Amygdala (tissue), 56 donors: Measurements from ENCODE around the gene SLC22A23.

Source experiments
- DNase-seq, 56 donors: peaks; one replicate each; lab custom pipeline; 2025; lab: John Stamatoyannopoulos, UW

The SLC22A23 gene

DNA sequence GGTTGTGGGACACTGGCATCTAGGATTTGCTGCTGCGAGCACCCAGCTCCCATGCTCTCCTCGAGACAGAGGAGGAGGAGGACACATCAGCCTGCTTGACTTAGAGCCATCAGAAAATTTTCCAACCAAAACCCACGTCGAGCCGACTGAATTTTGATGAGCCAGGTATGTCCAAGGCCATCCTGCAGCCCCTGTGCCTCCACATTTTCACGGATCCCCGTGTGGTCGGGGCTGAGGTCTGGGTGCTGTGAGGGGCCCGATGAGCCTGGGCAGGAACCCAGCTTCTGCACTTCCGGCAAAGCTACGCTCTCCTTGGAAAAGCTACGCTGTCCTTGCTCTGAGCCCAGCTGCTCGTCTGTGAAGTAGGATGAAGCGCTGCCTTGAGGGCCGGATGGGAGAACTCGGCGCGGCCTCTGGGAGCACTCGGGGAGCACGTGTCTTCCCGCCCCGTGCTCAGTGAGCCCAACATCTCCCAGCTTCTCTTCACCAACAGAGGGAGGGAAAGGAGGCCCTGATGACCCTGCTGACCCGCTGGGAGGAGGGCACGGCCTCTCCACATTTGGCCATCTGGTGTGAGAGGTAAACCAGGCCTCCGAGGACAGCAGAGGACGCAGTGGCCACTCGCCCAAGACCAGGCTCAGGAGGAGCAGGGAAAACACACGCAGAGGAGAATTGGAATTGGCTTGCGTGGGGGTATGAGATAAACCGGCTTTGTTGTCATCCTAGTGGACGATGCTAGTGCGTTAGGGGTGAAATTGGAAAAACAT lies 164.2 kb downstream of the SLC22A23 start:
- DNase-seq: no peak

DNA sequence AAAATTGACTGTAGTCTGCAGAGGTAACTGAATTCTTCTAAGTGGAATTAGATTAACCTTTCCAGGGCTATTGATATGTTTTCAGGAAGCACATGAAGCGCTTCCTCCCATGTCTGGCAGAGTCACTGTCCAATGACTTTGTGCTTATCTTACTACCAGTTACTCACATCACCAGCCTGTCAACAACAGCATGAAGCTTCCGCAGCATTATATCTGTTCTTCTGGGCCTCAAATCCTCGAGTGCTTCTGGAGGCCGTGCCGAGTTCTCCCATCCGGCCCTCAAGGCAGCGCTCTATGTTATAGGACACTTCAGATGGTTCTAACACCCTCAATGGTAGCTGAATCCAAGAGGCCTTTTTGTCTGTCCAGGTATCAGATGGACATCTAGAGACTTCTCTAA lies 164.9 kb downstream of the SLC22A23 start:
- no peak for DNase-seq

DNA sequence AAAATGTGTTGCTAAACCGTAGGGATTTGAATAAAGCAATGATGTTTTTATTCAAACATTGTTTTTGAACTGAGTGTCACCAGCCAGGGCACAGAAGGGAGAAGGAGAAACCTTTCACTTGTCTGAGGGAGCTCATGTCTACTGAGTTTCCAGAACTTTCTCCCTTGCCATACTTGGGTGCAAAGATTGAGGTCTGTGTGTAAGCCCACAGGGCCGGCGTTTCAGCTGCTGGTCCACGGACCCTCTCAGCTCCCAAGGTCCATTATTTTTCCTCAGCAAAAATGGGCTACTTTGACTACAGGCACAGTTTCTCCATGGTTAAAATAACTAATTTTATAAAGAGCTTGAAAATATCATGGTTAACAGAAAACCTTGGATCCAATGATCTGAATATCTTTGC lies 165.5 kb downstream of the SLC22A23 start:
- DNase-seq: no peak

DNA sequence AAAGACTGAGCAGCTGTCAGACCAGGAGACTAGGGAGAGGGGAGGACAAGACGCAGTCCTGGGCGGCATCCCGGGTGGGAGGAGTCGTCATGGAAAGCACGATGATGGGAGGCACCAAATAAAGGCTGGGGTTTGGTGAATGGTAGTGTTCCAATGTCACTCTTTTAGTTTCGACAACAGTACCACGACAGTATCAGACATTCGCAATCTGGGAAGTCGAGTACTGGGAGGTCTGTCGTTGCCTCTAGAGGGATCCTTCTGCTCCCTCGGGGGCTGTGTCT lies 166.0 kb downstream of the SLC22A23 start:
- no peak for DNase-seq

DNA sequence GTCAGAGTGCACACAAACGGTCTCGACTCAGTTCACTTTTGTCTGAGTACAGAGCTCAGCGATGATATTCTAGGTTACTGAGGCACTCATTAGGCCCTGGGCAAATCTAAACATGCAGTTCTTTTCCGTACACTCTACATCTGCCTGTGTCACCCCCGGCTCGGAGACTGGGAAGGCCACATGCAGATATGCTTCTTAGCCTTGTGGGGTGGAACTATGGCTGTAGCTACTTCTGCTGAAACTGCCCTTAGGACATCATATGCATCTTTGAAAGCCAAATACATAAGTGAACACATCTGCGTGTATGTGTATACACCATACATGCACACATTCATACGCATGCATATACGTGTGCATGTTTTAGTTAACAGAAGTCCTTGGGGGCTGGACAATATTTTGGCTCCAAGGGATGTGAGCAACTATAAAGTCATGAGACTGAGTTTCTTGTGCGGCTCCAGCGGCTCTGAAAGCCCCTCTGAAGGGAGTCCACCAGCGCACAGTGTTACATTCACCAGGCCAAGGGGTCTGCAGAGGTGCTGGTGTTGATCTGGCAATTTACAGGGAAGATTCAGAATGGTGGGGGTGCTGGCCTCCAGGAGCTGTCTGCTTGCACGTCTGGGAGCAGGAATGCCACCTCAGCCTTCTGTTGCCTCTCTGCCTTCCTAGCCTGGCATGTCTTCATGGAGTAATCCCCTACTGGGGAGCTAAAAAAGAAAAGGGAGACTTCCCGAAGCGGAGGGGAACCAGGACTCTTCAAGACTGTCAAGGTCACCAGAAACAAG lies 166.5 kb downstream of the SLC22A23 start:
- no peak for DNase-seq

DNA sequence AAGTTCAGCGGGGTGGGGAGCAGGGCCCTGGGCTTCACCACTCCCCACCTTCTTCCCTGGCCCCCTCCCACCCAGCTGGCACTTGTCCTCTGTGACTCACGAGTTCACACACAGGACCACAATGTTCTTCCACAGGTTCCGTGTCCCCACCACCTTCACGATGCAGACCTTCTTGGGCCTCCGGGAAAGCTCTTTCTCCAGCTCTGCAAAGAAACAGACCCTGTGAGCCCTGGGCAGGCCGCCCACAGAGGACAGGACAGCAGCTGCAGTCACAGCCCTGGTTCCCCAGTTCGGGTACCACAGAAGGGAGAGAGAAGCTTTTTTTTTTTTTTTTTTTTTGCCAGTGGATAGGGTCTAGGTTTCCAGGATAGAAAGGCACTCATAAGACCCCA lies 167.2 kb downstream of the SLC22A23 start:
- no peak for DNase-seq

DNA sequence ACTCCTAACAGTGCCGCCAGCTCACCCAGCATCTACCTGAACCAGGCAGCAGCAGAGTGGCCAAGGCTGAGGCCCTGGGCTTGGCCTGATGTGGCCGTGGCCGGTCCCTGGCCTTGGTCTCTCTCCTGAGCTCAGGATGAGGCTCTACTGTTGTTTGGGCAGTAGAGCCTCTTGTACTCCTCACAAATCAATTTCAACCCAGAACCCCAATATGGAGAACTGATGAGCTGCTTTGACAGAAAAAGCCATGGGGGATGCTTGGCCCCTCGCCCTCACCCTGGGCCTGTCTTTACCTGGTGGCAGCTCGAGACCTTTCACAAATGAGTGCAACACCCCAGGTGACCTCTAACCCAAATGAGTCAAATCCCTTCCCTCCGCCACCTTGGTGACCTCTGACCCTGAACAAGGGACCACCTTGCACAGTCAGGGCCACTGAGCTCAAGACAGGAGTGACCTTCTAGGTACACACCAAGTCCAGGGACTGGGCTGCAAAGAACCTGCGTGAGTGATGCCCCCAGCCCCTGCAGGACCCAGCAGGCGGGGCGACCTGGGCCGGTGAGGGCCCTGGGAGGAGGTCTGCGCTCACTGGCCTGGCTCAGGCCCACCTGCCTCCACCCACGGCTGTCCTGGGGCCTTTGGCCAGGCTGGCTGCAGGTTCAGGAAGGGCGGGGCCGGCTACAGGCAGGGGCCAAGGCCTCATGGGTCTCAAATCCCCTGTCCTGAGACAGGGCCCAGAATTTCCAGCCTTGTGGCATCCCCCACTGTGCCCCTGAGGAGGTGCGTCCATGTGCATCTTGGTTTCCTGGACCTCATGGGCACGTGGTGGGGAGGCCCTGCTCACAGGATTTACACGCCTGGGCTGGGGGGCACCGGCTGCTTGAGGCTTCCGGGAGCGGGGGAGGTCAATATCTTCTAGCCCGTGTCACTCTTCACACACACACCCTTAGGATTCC lies 167.9 kb downstream of the SLC22A23 start:
- DNase-seq: no peak

DNA sequence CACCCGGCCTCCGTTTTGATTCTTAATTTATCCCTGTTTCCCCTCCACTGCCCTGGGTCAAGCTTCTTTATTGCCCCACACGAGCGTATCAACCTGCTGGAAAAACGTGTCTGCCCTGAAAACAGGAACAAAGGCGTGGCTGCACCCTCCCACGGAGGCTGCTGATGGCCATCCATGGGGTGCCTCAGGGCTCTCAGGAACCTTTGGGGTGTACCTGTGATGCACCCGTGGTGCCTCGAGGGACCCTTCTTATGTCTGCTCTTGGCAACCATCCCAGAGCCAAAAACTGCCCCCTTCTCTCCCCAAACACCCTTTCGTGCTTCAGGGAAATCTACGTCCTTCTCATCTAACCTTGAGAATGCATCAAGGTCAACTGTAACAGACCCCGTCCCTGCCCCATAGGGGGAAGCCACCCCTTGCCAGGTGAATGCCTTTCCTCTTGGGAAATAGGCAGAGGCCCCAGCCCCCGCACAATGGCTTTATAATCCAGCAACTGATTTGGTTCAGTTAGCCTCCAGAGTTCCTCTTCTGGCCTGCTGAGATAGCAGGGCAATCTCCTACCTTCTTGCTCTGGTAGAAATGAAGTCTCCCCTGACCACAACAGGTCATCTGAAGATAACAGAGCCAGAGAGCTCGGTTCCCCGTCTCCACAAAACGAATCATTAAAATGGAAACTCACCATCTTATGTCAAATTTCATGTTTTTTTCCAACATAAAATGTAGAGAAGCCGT lies 168.7 kb downstream of the SLC22A23 start:
- no peak for DNase-seq

DNA sequence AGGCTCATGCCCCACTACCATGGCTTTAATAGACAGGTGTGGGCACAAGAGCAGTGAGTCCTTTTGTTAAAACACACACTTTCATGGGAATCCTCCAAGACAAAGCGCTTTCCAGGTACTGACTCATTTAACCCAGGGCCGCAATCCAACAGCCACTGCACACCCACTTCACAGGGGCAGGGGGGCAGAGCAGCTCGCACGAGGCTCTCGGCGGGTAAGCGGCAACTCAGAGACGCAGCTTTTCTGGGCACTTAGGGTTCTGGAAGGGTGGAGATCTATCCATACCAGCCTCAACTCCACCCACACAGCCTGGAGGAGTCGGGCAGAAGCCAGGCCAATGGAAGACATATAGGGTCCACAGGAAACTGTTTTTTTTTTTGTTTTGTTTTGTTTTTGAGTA lies 169.5 kb downstream of the SLC22A23 start:
- no peak for DNase-seq

DNA sequence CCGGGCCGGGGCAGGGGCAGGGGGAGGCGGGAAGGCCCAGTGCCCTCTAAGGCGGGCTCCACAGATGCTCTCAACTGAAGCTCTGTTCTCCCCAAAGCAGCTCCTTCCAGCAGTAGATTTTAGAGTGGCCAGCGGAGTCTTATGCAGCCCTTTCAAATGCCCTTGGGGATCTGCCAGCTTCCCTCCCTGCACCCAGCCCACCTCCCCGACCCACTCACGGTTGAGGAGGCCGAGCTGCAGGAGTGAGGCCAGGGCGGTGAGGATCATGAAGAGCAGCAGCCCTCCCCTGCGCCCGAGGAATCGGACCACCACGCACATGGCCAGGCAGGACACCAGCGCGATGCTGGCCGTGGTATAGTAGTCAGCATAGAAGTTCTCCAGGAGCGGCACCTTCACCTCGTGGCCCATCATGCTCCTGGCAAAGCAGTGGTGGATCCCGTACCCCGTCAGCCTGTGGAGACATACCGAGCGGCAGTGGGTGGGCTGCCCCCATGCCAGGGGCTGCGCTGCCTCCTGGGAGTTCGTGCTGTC lies 170.1 kb downstream of the SLC22A23 start:
- DNase-seq: no peak

DNA sequence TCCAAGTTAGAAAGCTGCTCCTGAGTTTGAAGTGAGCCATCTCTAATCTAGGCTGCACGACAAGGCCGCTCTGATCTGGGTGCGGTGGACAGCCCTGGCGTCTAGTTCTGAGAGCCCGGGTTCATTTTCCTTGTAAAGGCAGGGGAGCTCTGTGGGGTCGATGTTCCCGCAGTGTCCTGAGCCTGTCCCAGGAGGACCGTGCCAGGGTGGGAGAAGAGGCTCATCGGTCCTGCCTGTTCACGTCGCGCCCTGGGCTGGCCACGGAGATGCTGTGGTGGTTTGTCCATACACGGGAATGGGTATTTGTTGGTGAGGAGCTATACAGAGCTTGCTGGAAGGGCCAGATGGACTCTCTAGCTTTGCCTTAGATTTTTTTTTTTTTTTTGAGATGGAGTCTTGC lies 171.1 kb downstream of the SLC22A23 start:
- no peak for DNase-seq

DNA sequence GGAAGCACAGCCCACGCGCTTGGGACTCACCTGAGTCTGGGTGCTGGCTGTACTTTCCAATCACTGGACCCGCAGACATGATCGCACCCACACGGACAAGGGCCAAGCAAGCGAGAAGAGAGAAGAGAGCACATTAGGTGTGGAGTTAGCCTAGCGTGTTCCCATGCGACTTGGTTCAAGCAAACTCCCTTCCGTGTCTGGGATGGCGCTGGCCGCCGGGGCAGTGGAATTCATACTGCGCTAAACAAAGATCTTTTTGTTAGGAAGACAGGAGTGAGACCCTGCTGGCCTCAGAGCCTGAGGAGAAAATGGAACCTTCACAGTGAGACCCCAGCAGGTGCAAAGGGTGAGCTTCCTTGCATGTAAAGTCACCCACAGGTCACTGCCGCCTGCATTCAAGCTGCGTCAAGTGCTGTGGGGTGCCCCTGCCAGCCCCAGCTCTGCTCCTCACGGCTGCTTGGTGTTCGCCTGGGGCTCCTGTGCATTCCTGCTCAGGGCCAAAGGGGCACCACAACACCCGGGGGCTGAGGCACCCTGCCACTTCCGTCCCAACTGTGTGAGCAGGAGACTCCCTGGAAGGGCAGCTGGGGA lies 171.7 kb downstream of the SLC22A23 start:
- DNase-seq: peak in 10 of 56 donors; percentile 21 to 45 (median 38)

DNA sequence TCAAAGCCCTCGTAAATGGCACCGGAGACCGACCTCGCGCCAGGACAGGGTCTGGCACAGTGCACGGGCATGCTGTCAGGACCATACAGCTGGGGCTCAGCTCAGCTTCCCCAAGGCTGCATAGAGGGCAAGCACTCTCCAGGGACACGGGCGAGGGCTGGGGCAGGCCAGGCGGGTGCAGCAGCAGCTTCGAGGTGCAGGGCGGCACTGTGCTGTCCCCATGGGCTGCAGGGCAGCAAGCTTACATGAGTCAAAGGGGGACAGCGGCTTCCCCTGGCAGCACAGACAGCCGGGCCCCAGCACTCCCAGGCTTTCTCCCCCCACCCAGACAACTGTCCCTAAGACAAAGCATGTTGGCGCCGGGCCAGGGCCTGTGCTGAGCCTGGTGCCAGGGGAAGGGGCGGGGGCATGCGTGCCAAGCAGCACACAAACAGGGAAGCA lies 172.4 kb downstream of the SLC22A23 start:
- DNase-seq: peak in 41 of 56 donors; percentile 9 to 81 (median 35)

DNA sequence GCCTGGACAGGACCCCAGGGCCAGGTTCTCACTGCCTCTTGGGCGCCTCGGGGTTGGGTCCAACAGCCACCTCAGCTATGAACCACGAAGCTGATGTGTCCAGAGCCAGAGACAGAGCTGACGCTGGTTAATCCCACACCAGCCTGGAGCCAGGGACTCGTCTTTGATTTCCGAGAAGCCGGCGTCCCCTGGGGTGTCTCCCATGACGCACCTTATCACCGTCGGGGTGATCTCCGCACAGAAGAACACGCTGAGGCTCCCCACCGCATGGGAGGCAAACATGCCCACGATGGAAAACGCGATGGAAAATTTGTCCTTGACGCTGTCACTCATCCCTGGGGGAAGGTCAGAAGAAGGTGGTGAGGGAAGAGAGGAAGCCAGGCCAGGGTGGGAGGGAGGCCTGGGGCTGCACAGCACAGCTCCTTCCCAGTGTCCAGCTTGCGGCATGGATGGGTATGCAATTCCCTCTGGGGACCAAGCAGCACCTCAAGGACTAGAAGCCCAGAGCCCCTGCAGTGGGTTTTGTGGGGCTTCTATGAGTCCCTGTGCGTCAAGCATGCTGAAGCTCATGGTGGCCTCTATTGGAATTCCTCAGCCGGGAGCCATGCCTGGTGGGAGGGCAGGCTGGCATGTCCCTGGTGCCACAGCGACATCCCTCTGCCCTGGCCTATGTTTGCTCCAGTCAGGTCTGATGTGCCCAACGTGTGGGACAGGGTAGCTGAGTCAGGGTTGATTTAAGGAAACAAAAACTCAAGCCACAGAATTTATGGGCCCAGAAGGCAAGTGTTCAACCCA lies 173.0 kb downstream of the SLC22A23 start:
- no peak for DNase-seq

DNA sequence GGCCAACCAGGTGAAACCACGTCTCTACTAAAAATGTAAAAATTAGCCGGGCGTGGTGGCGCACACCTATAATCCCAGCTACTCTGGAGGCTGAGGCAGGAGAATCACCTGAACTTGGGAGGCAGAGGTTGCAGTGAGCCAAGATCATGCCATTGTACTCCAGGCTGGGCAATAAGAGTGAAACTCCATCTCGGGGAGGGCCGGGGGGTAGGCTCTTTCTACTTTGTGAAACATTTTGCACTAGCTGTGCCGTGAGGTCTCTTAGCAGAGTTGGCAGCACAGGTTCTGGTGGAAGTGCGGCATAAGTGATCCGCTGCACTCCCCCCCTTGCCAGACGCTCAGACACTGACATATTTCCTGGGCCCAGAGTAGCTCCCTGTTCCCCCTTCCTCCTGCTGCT lies 173.6 kb downstream of the SLC22A23 start:
- DNase-seq: no peak

DNA sequence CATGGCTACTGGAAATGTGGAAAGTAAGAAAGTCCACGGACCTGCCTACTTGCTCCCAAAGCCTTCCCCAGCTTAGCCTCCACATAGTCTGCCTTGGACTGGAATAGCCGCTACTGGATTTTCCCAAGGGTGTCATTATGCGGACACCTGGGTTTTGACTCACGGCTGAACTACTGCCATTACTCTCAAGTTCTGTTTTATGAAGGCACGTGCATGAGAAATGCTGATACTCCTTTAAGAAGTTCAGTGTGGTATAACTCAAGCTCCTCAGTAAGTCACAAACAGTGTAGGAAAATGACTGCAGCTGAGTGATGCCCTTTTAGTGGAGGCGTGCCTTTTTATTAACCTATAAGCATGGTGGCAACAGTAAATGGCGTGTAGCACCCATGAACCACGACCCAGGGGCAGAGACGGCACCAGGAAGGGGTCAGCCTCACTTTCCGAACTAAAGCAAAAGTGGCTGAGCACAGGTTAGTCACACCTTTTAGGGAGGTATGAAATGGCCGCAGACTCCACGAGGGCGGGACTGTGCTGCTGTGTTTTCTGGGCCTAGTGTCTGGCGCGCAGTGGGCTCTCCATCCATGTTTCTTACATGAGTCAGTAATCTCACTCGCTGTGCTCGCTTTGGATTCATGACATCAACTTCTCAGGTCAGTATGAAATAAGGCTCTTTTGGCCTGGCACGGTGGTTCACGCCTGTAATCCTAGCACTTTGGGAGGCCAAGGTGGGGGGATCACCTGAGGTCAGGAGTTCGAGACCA lies 174.2 kb downstream of the SLC22A23 start:
- DNase-seq: no peak

DNA sequence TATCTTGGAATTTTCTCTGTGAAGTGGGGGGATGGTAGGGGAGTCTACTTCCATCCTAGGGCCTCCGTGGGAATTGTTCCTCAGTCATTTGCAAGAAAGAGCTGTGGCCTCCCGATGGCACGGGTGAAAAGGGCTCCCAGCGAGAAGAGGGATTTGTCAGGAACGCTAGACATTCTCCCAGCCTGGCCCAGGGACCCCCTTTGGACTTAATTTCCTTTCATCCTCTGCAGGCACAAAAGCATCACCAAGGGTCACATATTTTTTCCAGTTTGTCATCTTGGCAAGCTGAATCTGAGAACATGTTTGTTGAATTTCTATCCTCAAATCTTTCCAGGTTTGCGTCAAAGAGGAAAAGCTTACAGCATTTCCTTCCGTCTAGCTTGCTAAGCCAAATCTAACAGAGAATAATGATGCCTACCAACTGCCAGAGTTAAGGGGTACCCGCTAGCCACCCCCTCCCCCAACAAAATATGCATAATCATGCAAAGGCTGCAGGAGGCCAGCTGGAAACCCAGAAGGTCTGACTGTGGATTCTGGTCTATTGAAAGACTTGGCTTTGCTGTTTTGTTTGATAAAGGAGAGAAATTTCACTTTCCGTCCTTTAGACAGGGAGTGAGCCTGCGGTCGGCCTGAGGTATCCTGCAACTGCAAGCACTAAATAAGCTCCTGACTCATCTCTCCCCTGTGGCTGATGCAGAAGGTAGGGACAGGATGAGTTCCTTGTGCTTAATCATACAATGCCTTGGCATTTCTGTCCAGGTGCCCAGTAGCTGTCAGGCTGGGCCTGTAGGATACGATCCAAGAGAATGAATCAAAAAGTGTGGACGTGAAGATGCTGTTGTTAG lies 175.0 kb downstream of the SLC22A23 start:
- DNase-seq: no peak
